HG03103 (cell line): ENCODE measurements around the gene SUSD6.

Experiments
- ATAC-seq: cut with Tn5 transposase; IDR thresholded peaks from one replicate; pipeline ENCODE4 v1.9.1; 2021; ENCODE audit warnings: low read depth; ENCODE audit not compliant: unreplicated experiment

The SUSD6 gene, protein sequence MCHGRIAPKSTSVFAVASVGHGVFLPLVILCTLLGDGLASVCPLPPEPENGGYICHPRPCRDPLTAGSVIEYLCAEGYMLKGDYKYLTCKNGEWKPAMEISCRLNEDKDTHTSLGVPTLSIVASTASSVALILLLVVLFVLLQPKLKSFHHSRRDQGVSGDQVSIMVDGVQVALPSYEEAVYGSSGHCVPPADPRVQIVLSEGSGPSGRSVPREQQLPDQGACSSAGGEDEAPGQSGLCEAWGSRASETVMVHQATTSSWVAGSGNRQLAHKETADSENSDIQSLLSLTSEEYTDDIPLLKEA

DNA sequence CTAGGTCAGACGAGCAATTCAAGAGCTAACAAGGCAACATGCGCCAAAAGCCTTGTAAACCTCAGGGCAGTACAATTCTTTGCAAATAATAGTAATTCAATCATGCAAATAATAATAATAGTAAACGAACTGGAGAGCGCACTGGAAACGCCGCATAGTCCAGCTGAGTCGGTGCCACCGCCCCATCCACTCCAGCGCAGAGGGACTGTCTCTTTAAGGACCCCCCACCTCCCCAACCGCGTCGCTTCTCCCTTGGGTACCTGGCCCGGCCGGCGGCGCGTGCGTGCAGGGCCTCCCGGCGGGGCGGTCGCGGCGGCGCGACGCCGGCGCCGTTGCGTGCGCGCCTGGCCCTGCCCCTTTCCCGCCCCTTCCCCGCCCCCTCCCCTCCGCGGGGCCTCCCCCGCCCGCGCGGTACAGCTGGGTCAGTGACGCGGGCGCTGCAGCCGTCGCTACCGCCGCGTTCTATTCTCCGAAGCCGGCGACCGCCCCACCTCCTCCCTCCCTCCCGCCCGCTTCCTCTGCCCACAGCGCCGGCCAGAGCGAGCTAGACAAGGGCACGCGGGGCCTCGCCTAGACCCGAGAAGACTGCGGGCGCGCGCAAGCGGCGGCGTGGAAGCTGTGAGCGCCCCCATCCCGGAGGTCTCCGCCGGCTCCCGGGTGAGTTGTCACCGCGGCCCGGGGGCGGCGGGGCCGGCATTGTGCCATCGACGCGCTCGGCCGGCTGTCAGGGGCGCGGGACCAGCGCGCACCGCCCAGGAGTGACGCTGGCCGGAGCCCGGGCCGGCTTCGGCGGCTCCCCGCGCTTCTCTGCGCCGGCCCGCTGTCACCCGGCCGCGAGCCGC lies at the start of gene SUSD6:
Gene SUSD6 (plus strand): TSS at position 425 of the 842 bp plus-strand sequence. CDS start 46,997 bp downstream, outside the sequence.
- ATAC-seq = peak; percentile 40

DNA sequence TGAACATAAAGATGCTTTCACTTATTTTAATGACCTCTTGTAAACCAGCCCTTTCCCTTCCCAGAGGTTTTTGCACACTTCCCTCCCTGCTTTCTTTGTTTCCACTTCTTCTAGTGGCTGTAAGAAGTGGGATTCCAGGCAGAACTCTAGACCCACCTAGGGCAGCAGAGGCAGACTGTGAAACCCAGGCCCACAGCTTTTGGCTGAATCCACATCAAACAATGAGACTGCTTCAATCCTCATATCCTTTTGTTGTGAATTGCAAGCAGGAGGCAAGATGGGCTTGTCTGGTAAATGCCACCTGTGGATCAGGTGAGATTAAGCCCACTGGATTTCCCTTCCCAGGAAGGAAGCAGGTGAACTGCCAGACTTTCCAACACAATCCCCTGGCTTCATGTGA lies 49.5 kb upstream of the SUSD6 start:
- no peak for ATAC-seq

DNA sequence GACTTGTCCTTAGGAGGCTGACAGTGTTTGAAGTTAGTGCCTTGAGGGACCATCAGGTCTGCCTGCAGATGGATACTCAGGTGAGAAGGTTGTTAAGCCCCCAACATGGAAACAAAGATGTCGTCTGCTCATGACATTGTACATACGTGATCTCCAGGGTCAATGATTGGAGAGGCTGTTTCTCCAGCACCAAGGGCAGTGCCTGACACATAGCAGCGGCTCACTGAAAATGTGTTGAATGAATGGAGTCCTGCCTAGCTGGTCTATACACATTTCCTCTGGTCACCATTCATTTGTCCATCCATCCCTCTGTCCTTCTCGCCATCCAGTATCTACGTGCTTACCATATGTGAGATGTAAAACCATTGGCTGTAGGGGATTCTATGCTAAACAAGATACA lies 43.8 kb upstream of the SUSD6 start:
- no peak for ATAC-seq

DNA sequence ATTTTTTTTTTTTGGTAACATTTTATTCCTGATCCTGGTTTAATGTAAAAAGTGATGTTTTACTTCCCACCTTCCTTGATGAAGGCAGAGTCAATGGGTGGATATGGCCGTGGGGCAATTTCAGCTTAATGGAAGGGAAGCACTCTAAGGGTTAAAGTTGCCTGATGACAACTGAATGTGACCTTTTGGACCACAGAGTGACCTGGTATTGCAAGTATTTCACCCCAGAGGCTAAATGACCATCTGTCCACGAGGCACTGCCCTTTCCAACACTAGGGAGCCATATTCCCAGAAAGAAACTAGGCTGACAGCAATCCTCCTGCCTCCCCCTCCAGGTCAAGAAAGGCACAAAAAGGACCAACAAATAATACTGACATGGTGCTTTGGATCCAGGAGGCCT lies 41.5 kb upstream of the SUSD6 start:
- no peak for ATAC-seq

DNA sequence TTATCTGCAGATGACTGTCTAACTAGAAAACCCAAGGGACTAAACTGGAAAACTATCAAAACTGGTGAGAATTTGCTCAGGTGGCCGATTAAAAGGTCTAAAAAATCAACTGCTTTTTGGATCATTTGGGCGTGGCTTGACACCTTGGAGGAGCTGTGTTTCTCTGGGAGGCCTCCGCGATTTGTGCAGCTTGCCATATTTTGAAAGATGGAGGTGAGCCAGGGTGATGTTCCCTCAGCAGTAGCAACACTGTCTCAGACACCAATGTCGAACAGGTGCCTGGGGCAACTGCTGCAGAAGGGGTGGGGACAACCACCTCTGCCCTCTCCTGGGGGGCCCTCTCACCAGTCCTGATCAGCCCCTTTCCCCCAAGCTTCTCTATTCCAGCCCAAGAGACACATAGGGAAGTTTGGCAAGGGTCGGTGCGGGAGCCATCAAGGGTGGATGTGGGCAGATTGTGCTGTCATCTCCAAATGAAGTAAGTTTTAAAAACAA lies 40.5 kb upstream of the SUSD6 start:
- no peak for ATAC-seq

DNA sequence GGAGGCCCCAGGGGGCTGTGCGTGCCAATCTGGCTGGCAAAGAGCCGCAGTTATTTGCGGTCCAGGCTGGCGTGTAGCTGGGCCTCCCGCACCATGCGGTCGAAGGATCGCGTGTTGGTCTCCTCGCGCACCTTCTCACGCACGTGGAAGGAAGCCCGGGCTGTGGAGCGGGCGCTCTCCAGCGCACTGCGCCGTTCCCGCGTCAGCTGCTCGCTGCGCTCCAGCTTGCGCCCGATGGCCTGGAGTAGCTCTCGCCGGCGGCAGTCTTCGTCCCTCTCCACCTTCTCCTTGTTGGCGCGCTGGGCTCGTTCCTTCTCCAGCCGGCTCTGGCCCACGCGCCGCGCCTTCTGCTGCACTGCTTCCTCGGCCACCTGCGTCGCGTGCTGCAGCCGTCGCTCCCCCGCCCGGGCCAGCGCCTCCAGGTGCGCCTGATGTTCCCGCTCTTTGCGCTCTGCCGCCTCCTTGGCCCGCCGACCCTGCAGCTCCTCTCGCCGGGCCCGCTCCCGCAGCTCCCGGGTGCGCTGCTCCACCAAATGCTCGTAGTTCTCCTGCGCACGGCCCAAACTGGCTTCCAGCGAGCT lies 39.9 kb upstream of the SUSD6 start:
- no peak for ATAC-seq

DNA sequence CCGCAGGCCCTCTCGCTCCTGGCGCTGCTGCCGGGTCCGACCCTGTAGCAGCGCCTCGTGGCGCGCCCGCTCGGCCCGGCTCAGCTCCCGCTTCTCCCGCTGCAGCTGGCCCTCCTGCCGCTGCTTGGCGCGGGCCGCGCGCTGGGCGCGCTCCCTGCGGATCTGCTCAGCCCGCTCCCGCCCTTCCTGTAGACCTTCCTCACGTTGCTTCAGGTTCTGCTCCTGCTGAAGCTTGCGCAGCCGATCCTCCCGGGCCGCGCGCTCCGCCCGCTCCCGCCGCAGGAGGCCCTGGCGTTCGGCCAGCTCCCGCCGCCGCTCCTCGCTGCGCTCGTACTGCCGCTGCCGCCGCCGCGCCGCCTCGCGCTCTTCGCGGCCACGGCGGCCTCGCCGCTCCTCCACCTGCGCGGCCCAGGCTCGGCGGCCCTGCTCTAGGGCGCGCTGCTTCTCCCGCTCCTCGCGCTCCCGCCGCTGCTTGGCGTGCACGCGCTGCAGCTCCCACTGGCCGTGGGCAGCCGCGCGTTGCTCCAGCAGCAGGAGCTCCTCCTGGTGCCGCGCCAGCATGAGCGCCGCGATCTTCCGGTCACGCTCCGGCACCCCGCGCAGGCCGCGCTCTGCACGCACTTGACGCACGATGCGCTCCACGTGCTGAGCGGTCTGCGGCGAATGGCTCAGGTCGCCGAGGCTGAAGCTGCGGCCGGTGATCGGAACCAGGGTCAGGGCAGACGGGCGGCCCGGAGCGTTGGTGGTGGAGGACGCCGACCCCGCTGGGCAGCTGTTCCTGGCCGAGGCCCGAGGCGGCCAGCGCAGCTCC lies 39.2 kb upstream of the SUSD6 start:
- ATAC-seq = no peak

DNA sequence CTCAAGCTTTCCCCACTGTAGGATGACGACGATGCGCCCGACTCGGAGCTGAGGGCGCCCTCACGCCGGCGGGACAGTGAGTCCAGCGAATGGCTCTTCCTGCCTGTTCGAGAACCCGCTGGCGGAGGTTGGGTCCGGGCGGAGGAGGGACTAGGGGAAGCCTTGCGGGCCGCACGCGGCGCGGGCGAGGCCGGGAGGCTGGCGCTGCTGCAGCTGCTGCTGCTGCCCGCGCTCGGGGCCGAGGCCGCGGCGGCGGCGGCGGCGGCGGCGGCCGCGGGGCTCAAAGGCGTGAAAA lies 38.6 kb upstream of the SUSD6 start:
- ATAC-seq = no peak

DNA sequence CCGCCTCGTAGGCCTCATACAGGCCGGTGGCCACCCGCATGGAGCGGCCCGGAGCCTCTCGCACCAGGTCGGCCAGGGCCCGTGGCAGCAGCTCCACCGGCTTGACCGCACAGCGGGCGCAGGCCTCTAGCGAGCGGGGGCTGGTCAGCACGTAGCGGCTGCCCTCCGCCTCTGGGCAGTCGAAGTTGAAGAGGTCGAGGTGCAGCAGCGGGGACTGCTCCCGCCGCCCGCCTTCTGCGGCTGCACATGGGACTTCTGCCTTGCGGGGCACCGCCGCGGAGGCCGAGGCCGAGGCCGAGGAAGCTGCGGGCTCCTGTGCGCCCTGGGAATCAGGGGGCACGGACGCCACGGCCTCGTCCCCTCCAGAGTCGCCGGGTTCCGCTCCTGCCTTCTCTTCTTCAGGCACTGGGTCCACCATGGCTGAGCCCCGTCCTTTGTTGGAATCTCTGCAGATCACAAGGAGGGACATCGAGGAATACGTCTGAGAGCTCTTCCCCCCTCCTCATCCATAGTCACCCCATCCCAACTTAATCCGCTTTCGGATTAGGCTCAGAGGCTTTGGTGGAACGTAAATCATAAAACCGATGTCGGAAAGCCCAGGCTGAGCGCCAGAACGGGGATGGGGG lies 38.1 kb upstream of the SUSD6 start:
- no peak for ATAC-seq

DNA sequence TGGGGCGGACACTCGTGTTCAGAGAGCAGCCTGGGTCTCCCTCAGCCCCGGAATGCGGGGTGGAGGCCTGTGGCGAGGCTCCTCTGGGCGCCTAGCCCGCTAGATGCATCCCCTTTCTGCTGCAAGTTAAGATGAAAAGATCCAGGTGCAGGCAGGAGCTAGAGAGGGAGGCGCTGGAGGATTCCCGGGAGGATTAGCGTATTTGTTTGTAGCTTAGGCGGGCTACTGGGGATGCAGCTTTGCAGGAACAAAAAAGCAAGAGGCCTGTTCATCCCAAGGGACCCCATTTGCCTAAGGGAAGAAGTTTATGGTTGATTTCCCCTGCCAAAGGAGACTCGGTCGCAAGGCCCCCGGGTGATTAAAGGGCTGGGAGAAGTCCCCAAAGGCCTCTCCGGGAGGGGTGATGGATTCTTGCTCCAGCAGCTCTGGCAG lies 37.5 kb upstream of the SUSD6 start:
- no peak for ATAC-seq

DNA sequence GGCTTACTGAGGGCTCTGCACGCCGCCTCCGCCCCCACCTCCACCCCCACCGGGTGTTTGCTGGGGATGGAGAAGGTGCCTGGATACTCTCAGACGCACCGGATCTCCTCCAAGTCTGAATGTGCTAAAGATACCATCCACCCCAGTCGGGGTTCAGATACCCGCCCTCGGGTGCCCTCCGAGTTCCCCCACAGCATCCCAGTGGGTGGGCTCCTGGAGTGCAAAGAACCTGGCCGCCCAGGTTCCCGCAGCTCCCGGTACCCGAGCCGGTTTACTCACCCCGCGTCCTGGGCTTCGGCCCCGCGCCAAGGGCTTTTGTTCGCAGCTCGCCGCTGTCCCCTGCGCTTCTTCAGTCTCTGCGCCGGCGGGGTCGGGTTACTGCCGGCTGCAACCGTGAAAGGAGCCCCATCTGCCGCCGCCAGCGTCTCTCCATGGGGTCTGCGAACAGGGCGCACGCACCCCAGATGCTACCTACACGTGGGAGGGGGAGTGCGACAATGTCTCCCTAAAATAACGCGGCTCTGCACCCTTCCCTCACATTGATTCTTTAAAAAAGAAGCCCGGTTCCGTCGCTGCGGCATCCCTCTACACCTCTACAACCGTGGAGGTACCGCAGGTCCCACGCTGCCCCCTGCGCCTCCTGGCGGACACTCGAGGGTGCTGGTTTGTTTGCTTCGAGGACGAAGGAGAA lies 37.0 kb upstream of the SUSD6 start, which contains the start of gene CCDC177:
Gene CCDC177 (minus strand): TSS at position 609 of the 691 bp plus-strand sequence. CDS start 1,249 bp downstream, outside the sequence.
- ATAC-seq = no peak

DNA sequence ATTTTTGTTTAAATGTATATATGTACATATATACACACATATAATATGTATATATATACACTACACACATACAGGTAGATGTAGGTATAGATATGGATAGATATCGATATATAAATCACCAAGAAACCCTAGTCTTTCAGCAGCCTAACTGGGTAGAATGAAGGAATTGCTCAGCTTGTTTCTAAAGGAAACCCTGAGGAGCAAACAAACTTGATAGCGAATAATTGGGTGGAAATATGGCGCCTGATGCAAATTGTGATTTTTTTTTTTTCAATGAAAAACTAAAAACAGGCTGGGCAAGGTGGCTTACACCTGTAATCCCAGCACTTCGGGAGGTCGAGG lies 36.5 kb upstream of the SUSD6 start:
- no peak for ATAC-seq

DNA sequence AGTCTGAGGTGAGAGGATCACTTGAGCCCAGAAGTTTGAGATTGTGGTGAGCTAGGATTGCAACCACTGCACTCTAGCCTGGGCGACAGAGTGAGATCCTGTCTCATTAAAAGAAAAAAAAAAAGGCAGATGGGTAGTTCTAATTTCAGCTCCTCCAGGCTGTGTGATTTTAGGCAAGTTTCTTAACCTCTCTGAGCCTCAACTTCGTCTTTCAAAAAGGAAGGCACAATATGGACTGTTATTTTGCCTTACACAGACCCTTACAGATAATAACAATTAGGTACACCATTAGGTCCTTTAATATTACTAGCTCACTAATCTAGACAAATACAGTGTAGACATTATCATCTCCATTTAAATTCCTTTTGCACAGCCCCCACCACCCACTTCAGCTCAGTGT lies 31.9 kb upstream of the SUSD6 start:
- ATAC-seq = no peak

DNA sequence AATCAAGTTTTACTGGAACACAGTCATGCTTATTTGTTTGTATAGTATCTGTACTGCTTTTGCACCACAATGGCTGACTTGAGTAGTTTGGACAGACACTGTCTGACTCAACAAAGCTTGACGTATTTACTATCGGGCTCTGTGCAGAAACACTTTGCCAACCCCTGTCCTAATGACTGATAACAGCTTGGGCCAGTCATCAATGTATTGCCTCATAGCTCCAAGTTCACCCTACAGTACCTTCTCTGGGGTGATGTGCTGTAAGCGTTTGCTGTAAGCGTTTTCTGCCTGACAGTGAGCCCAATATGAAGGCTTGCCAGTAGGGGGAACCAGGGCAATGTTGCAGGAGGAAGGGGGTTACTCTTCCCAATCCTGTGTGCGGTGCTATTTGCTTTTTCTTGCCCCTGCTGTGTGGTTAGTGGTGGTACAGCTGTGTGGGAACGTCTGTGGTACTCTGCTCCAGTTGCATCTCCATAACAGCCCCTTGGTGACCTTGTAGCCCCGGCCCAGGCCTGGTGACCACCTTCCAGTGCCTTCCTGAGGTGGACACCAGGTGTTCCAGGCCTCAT lies 31.3 kb upstream of the SUSD6 start:
- no peak for ATAC-seq

DNA sequence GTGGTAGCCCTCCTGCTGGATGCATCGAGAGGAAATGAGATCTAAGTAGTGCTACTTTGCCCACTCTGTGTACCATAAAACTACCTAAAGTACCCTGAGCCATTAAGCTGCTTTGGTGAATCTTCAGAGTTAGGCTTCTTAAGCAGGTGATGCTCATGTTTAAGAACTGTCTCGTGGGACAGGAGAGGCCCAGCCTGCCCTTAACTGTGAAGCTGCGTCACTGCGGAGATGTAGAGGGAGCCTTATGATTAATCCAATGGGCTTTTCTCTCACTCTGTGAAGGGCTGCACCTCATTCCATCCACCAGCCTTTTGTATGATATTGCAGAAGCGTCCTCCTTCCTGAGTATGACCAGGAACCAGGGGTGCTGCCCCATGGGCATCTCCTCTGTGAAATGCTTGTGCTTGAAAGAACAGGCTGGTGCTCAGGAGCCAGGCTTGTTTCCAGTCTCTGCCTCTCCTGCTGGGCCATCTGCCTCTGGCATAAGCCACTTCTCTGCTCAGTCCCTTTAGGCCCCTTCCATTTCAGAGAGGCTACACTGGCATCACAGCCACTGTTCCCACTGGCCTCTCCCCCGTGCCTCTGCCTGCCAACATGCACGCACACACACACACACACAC lies 30.0 kb upstream of the SUSD6 start:
- ATAC-seq = no peak

DNA sequence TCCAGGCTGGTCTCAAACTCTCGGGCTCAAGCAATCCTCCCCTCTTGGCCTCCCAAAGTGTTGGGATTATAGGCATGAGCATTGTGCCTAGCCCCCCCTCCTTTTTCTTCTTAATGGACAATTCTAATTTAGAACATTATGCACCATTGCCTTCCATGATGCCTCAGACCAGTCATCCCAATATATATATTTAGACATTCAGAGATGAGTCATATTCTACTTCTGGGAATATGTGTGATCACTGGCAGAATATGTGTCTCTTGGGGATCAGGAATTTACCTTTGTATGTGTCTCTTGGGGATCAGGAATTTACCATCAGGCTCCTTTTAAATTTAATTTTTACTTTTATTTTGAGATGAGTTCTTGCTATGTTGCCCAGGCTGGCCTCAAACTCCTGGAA lies 29.2 kb upstream of the SUSD6 start:
- ATAC-seq = no peak

DNA sequence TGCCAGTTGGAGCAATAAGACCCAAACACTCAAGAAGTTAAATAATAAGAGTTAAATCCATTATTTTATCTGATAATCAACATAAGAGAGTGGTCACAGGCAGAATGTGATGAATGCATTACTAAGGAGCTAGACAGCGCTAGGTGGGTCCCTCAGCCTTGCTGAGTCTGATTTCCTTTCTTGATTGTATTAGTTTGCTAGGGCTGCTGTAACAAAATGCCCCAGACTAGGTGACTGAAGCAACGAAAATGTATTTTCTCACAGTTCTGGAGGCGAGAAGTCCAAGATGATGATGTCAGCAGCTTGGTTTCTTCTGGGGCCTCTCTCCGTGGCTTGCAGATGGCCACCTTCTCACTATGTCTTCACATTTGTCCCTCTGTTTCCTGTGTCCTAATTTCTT lies 28.6 kb upstream of the SUSD6 start:
- no peak for ATAC-seq

DNA sequence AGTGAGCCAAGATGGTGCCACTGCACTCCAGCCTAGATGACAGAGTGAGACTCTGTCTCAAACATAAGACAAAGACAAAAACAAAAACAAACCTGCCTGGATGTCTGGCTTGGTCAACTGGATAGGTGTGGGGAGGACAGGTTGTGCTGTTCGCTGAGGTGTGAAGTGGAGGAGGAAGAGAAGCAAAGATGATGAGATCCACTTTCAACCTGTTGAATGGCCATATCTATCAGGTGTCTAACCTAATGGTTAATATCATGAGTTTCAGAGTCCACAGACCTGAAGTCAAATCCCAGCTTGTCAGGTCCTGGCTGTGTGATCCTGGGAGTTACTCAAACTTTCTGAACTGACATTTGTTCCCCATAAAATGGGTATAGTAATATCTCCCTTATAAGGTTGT lies 27.0 kb upstream of the SUSD6 start:
- ATAC-seq = no peak

DNA sequence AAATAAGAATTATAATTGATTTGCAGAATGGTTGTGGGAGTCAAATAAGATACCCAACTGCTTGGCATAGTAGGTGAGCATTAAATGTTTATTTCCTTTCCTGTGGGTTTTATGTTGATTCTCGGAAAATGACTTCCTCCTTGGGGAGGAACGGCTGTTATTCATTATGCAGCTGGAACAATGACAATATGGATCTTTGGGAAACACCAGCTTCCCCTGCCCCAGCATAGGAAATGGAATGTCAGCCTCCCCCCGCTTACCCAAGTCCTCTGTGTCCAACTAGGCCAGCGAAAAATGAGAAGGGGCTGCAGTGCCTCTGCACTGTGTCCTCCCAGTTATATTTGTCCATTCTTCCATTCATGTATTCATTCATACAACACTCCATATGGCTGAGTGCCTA lies 25.0 kb upstream of the SUSD6 start:
- no peak for ATAC-seq
